K562 (cell line): ENCODE measurements around the gene CARD11. TPM values are rescaled to one million over a fixed set of nuclear protein-coding genes. Genes with fewer than 3 reads are reported as not detected.

Experiments
- ATAC-seq: fragments of 200-7000 bp; cut with Tn5 transposase; 3 replicates; pipeline ENCODE4 v1.9.1; 2020; ENCODE audit warnings: moderate library complexity
- BruUV-seq: library from RNA; stranded (reverse); fragments of 400-500 nt; replicated peaks from 2 replicates; lab custom pipeline; 2021; lab: Mats Ljungman, UMichigan
- CTCF ChIA-PET: fragments of 300-600 bp; formaldehyde crosslinking; extraction: SDS; loops from one replicate; lab custom pipeline; 2021; ENCODE audit warnings: low intra/inter-chr PET ratio; lab: Yijun Ruan, JAX
- POLR2A ChIA-PET: fragments of 300-600, 350-650 bp; sonication (Branson Sonifier 250); formaldehyde crosslinking; extraction: SDS; loops from one replicate; lab custom pipeline; 2021; ENCODE audit warnings: antibody characterized with exemption, inconsistent platforms; lab: Yijun Ruan, JAX
- DNase-seq, 4 experiments: peaks; one replicate each; pipeline versions ENCODE4 v3.0.0 to v3.0.0-alpha.2; 2011 to 2018; ENCODE audit warnings: low spot score in 3 of 4, mixed read lengths in 3 of 4; ENCODE audit errors: extremely low read depth in 1 of 4
- FAIRE-seq: peaks from 2 replicates; lab custom pipeline; 2011; peaks lifted over from hg19 to GRCh38; lab: Jason Lieb, UNC
- H2AFZ ChIP-seq: 2 replicates; pipeline ENCODE4 v1.6.0; 2011; ENCODE audit warnings: low read depth, low read length, control low read depth, inconsistent platforms
- H3K27ac ChIP-seq: fragments of 200-600 bp; 3 replicates; pipeline ENCODE4 v1.8.0; 2011; ENCODE audit warnings: low read depth, mild to moderate bottlenecking, control low read depth, inconsistent platforms, low read length, moderate library complexity, mixed read lengths; ENCODE audit errors: extremely low read depth
- H3K27me3 ChIP-seq, 2 experiments: fragments of 300-600 bp in 1 of 2; 2 replicates in 1 of 2; 3 replicates in 1 of 2; pipeline versions ENCODE4 v1.6.0 to v1.8.0; 2011; ENCODE audit warnings: inconsistent platforms in 2 of 2, low read length in 2 of 2, mild to moderate bottlenecking in 1 of 2, mixed read lengths in 1 of 2, moderate library complexity in 1 of 2; ENCODE audit not compliant: control insufficient read depth in 2 of 2, insufficient read depth in 2 of 2
- H3K36me3 ChIP-seq: fragments of 300-600 bp; 3 replicates; pipeline ENCODE4 v1.8.0; 2011; ENCODE audit warnings: mild to moderate bottlenecking, low read length, inconsistent platforms; ENCODE audit not compliant: control insufficient read depth, insufficient read depth
- H3K4me1 ChIP-seq, 2 experiments: fragments of 200-600 bp in 1 of 2; replicated peaks in 1 of 2; 2 replicates in 1 of 2; 3 replicates in 1 of 2; pipeline versions ENCODE4 v1.5.1 to v1.8.0; 2011; ENCODE audit warnings: inconsistent platforms in 2 of 2, low read length in 2 of 2, mild to moderate bottlenecking in 1 of 2, mixed read lengths in 1 of 2, moderate library complexity in 1 of 2; ENCODE audit not compliant: control insufficient read depth in 2 of 2, insufficient read depth in 2 of 2
- H3K4me2 ChIP-seq: 2 replicates; pipeline ENCODE4 v1.6.1; 2011; ENCODE audit warnings: low read length, control low read depth, inconsistent platforms, mixed read lengths; ENCODE audit not compliant: insufficient read depth
- H3K4me3 ChIP-seq: fragments of 200-600 bp; sonication (generic), shearing (Covaris generic); 2 replicates; pipeline ENCODE4 v1.5.1; 2016; ENCODE audit warnings: control low read depth, inconsistent platforms
- H3K79me2 ChIP-seq: fragments of 200-600 bp; 3 replicates; pipeline ENCODE4 v1.8.0; 2011; ENCODE audit warnings: low read length, inconsistent platforms; ENCODE audit not compliant: control insufficient read depth, insufficient read depth
- H3K9ac ChIP-seq, 2 experiments: 2 replicates each; pipeline versions ENCODE4 v1.6.0 to v1.6.1; 2011; ENCODE audit warnings: low read depth in 2 of 2, low read length in 2 of 2, control low read depth in 1 of 2, inconsistent platforms in 1 of 2, mild to moderate bottlenecking in 1 of 2, mixed read lengths in 1 of 2; ENCODE audit not compliant: insufficient read depth in 1 of 2
- H3K9me1 ChIP-seq: one replicate; pipeline ENCODE4 v1.6.0; 2011; ENCODE audit warnings: inconsistent platforms, mild to moderate bottlenecking, low read length, moderate library complexity; ENCODE audit not compliant: control insufficient read depth, insufficient read depth
- H3K9me3 ChIP-seq: replicated peaks from 2 replicates; pipeline ENCODE4 v1.5.1; 2011; ENCODE audit warnings: low read depth, low read length, inconsistent platforms; ENCODE audit not compliant: control insufficient read depth, insufficient read depth
- H4K20me1 ChIP-seq: replicated peaks from 2 replicates; pipeline ENCODE4 v1.6.1; 2011; ENCODE audit warnings: low read length, inconsistent platforms, mixed read lengths; ENCODE audit not compliant: control insufficient read depth, insufficient read depth
- ATF3 ChIP-seq, 2 experiments: fragments of 450-650 bp in 1 of 2; sonication (generic) in 1 of 2; formaldehyde crosslinking in 1 of 2; IDR thresholded peaks in 1 of 2; conservative IDR thresholded peaks in 1 of 2; 2 replicates each; pipeline versions ENCODE4 v1.6.1 to v1.8.1; 2016 to 2023; ENCODE audit warnings: mild to moderate bottlenecking in 2 of 2, moderate library complexity in 2 of 2, inconsistent platforms in 1 of 2, missing genetic modification reagents in 1 of 2
- ATF7 ChIP-seq: fragments of 450-650 bp; IDR thresholded peaks from 2 replicates; pipeline ENCODE4 v1.7.1; 2014; ENCODE audit warnings: mild to moderate bottlenecking, moderate library complexity
- BCOR ChIP-seq: fragments of 450-650 bp; IDR thresholded peaks from 2 replicates; pipeline ENCODE4 v1.6.1; 2016
- CEBPG ChIP-seq, 3 experiments: fragments of 200-800 bp in 1 of 3; sonication (Bioruptor generic) in 1 of 3; sonication (generic) in 1 of 3; formaldehyde crosslinking in 1 of 3; IDR thresholded peaks in 2 of 3; conservative IDR thresholded peaks in 1 of 3; 2 replicates each; pipeline versions ENCODE4 v1.6.1 to v1.8.0; 2016 to 2022; ENCODE audit warnings: missing compliant biosample characterization in 2 of 3, missing genetic modification characterization in 2 of 3, mild to moderate bottlenecking in 1 of 3, missing genetic modification reagents in 1 of 3
- HSF4 ChIP-seq: fragments of 250-450 bp; sonication (Bioruptor Pico); IDR thresholded peaks from 2 replicates; pipeline ENCODE4 v2.1.2; 2022; ENCODE audit warnings: mild to moderate bottlenecking, moderate library complexity, borderline replicate concordance
- KDM1A ChIP-seq, 2 experiments: fragments of 450-650 bp; IDR thresholded peaks; 2 replicates each; pipeline ENCODE4 v1.6.1; 2016; ENCODE audit warnings: mild to moderate bottlenecking in 2 of 2
- RCOR1 ChIP-seq, 2 experiments: IDR thresholded peaks; 2 replicates each; pipeline ENCODE4 v1.6.1; 2012; ENCODE audit warnings: low read depth in 2 of 2, low read length in 2 of 2, borderline replicate concordance in 1 of 2, improper control_type of control experiment in 1 of 2
- SIN3B ChIP-seq: fragments of 450-650 bp; IDR thresholded peaks from 2 replicates; pipeline ENCODE4 v1.6.1; 2017; ENCODE audit warnings: low read depth, mild to moderate bottlenecking, moderate library complexity
- TRIM24 ChIP-seq, 2 experiments: fragments of 450-650 bp; IDR thresholded peaks; 2 replicates each; pipeline ENCODE4 v1.6.1; 2016
- ZNF3 ChIP-seq: fragments of 250-450 bp; sonication (Bioruptor Pico); IDR thresholded peaks from 2 replicates; pipeline ENCODE4 v1.5.0; 2021; ENCODE audit warnings: mild to moderate bottlenecking, moderate library complexity
- ZNF589 ChIP-seq: fragments of 200-800 bp; sonication (Bioruptor generic); IDR thresholded peaks from 2 replicates; pipeline ENCODE4 v1.6.1; 2016; ENCODE audit warnings: low read depth, missing genetic modification characterization, missing compliant biosample characterization
- ZNF830 ChIP-seq: fragments of 250-450 bp; sonication (Bioruptor Pico); IDR thresholded peaks from 2 replicates; pipeline ENCODE4 v1.5.0; 2021; ENCODE audit warnings: mild to moderate bottlenecking
- WGBS: fragments of 100-300 bp; shearing (Covaris generic); methylation state at CpG from one replicate; pipeline ENCODE4 v1.1.6; 2016; ENCODE audit warnings: low coverage, mixed read lengths; ENCODE audit not compliant: insufficient coverage; ENCODE audit errors: missing lambda C conversion rate; 5-methylcytosine and 5-hydroxymethylcytosine counted together
- in situ Hi-C: fragments of 300-500 bp; cut with MboI; formaldehyde crosslinking; loops from 4 replicates; pipeline ENCODE4 v1.15.0; 2018; ENCODE audit warnings: inconsistent platforms, mixed read lengths
- intact Hi-C: fragments of 100-400 bp; cut with micrococcal nuclease; formaldehyde crosslinking; loops from 2 replicates; pipeline ENCODE4 v1.14.2; 2022
- polyA plus RNA-seq, 8 experiments: library from polyadenylated mRNA; depleted of rRNA in 4 of 8; stranded (reverse) in 5 of 8; unstranded in 3 of 8; fragments of >200 nt; fragmentation: Nextera tagmentation in 2 of 8; fragmentation: Illumina TruSeq in 1 of 8; extraction: Ambion mirVana in 2 of 8; extraction: Trizol in 1 of 8; gene quantifications; 2 replicates each; pipeline versions ENCODE4 v1.2.1 to v1.2.3, GENCODE V29; 2011 to 2014; ENCODE audit warnings: inconsistent platforms in 1 of 8, missing spikeins in 1 of 8
- total RNA-seq, 7 experiments: library from RNA; depleted of rRNA in 6 of 7; stranded (reverse); fragments of >200 nt in 6 of 7; fragmentation: Illumina TruSeq in 2 of 7; extraction: Trizol in 2 of 7; gene quantifications; 2 replicates each; pipeline versions ENCODE4 v1.2.1 to v1.2.3, GENCODE V29; 2011 to 2021; ENCODE audit warnings: low replicate concordance in 1 of 7
- TF ChIP-seq, protein P1 (sequence below): sonication (generic); formaldehyde crosslinking; IDR thresholded peaks from 2 replicates; pipeline ENCODE4 v1.8.0; 2023; ENCODE audit warnings: missing genetic modification reagents, mild to moderate bottlenecking, borderline replicate concordance

CARD11 gene
- total and polyA plus RNA-seq, 9 of the 15 experiments (the other 6 are each of a cell fraction or from before 2014, with no cell fraction given), result 0.07 to 12.8 (median 5.7) TPM

DNA sequence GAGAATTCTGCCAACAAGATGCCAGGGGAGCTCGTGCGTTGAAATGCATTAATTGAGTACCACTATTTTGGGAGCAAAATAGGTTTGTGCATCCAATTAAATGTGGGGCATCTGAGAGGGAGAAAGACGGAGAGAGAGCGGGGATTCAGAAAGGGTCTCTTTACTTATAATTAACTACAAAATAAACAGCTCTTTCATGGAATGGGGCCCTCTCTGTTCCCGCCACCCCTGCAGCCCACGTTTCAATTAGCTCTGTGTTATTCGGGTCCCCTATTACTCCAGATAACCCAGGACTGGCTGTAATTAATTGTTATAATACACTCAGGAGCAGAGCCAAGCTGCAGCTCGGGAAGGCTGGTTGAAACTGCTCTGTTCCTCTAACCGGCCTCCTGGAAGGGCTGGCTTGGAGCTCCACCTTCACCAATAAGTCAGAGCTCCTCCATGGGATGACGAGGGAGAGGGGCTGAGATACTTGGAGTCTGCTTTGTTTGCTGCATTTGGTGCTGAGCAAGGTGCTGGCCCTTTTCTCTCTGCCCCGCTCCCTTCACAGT, 67.8 kb downstream of the CARD11 start (continued):
- TF ChIP-seq ZNF589 (no peak), ZNF830 (no peak)

- Histone ChIP-seq H3K27ac (no peak overlapping the region), H3K79me2 (no peaks in the 10 kb centered on the region), H3K9me1 (no peaks in the 10 kb centered on the region), H3K36me3 (no peaks in the 10 kb centered on the region), H3K4me3 (no peak overlapping the region), H3K9ac (peak overlapping the region in 1 of 2 experiments; percentile 61; a peak in 1 of 4 replicates), H4K20me1 (no peaks in the 10 kb centered on the region), H3K4me2 (no peak overlapping the region), H3K9me3 (no peaks in the 10 kb centered on the region), H2AFZ (no peak overlapping the region), H3K4me1 (no peaks in the 10 kb centered on the region; a peak in 1 of 5 replicates), H3K27me3 (no peaks in the 10 kb centered on the region)
- no peak for DNase-seq
- WGBS, result 68% methylated on average over 13 of the region's 13 CpGs
- CTCF ChIA-PET, result no interaction called here
- ATAC-seq, result no peak; the same call in 2 of the 3 replicates
- FAIRE-seq, result no peak
- intact Hi-C loops, result no loop called here
- in situ Hi-C loops, result no loop called here
- BruUV-seq, result no TSS peak
- POLR2A ChIA-PET, result no interaction called here
- TF ChIP-seq KDM1A (IDR thresholded peaks at IDR 0.05), result peak in 1 of 2 experiments; percentile 6; a peak in 1 of 4 replicates
- TF ChIP-seq RCOR1 (IDR thresholded peaks at IDR 0.05; ENCODE audit: borderline replicate concordance in 1 of 2, low read depth in 2 of 2, low read length in 2 of 2), result peak in 1 of 2 experiments; percentile 44; a peak in 1 of 4 replicates
- no peak for TF ChIP-seq ZNF3 (CRISPR knock-in tag)
- no peak for TF ChIP-seq SIN3B
- 0 out of 4 replicates have a peak, but pooled peaks have one; percentile 25 to 28 for TF ChIP-seq TRIM24 (IDR thresholded peaks at IDR 0.05)
- TF ChIP-seq CEBPG (CRISPR knock-in tag; IDR thresholded peaks at IDR 0.05), result no peak
- peak; percentile 36 to 65; a peak in 3 of 4 replicates for TF ChIP-seq CEBPG (tag; conservative IDR thresholded peaks at IDR 0.05 in 1 of 2, IDR thresholded peaks at IDR 0.05 in 1 of 2)
- no peak for TF ChIP-seq HSF4 (CRISPR knock-in tag)
- peak; percentile 89 for TF ChIP-seq ATF3 (IDR thresholded peaks at IDR 0.05)
- no peak for TF ChIP-seq ATF3 (CRISPR knock-in tag; conservative IDR thresholded peaks at IDR 0.05)
- TF ChIP-seq ATF7, result peak; percentile 70
- peak; percentile 49; the same call in 1 of the 2 replicates for TF ChIP-seq BCOR
- TF ChIP-seq, protein P1, sequence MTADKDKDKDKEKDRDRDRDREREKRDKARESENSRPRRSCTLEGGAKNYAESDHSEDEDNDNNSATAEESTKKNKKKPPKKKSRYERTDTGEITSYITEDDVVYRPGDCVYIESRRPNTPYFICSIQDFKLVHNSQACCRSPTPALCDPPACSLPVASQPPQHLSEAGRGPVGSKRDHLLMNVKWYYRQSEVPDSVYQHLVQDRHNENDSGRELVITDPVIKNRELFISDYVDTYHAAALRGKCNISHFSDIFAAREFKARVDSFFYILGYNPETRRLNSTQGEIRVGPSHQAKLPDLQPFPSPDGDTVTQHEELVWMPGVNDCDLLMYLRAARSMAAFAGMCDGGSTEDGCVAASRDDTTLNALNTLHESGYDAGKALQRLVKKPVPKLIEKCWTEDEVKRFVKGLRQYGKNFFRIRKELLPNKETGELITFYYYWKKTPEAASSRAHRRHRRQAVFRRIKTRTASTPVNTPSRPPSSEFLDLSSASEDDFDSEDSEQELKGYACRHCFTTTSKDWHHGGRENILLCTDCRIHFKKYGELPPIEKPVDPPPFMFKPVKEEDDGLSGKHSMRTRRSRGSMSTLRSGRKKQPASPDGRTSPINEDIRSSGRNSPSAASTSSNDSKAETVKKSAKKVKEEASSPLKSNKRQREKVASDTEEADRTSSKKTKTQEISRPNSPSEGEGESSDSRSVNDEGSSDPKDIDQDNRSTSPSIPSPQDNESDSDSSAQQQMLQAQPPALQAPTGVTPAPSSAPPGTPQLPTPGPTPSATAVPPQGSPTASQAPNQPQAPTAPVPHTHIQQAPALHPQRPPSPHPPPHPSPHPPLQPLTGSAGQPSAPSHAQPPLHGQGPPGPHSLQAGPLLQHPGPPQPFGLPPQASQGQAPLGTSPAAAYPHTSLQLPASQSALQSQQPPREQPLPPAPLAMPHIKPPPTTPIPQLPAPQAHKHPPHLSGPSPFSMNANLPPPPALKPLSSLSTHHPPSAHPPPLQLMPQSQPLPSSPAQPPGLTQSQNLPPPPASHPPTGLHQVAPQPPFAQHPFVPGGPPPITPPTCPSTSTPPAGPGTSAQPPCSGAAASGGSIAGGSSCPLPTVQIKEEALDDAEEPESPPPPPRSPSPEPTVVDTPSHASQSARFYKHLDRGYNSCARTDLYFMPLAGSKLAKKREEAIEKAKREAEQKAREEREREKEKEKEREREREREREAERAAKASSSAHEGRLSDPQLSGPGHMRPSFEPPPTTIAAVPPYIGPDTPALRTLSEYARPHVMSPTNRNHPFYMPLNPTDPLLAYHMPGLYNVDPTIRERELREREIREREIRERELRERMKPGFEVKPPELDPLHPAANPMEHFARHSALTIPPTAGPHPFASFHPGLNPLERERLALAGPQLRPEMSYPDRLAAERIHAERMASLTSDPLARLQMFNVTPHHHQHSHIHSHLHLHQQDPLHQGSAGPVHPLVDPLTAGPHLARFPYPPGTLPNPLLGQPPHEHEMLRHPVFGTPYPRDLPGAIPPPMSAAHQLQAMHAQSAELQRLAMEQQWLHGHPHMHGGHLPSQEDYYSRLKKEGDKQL (CRISPR knock-in tag), result no peak
These were observed 69.4 kb downstream of the CARD11 start for GRCh38 chr7:2974093-2974819.
